SK-N-SH treated with all-trans-retinoic acid at 6 μM for 48 hours (cell line): ENCODE results near the gene CPSF4L.

Source experiments
- ARNTL ChIP-seq: fragments of 450-650 bp; formaldehyde crosslinking; IDR thresholded peaks from 2 replicates; pipeline ENCODE4 v1.5.0; 2020; ENCODE audit warnings: low read depth, mild to moderate bottlenecking, moderate library complexity, borderline replicate concordance
- CREB5 ChIP-seq: fragments of 250-450 bp; sonication (Bioruptor Pico); IDR thresholded peaks from 2 replicates; pipeline ENCODE4 v1.5.1; 2020; ENCODE audit warnings: low read depth, mild to moderate bottlenecking, moderate library complexity
- CSDC2 ChIP-seq: fragments of 250-450 bp; sonication (Bioruptor Pico); IDR thresholded peaks from 2 replicates; pipeline ENCODE4 v1.5.0; 2020; ENCODE audit warnings: mild to moderate bottlenecking, moderate library complexity
- CSRNP3 ChIP-seq: fragments of 250-450 bp; sonication (Bioruptor Pico); IDR thresholded peaks from 2 replicates; pipeline ENCODE4 v1.5.1; 2021; ENCODE audit warnings: mild to moderate bottlenecking, moderate library complexity
- GLIS3 ChIP-seq: fragments of 250-450 bp; sonication (Bioruptor Pico); IDR thresholded peaks from 2 replicates; pipeline ENCODE4 v1.5.0; 2020; ENCODE audit warnings: mild to moderate bottlenecking, moderate library complexity
- PATZ1 ChIP-seq: fragments of 250-450 bp; sonication (Bioruptor Pico); IDR thresholded peaks from 2 replicates; pipeline ENCODE4 v1.8.0; 2020; ENCODE audit warnings: mild to moderate bottlenecking, moderate library complexity, borderline replicate concordance
- POU6F1 ChIP-seq: fragments of 250-450 bp; sonication (Bioruptor Pico); IDR thresholded peaks from 2 replicates; pipeline ENCODE4 v1.8.0; 2021; ENCODE audit warnings: low read depth, mild to moderate bottlenecking, moderate library complexity, borderline replicate concordance
- PPARA ChIP-seq: fragments of 250-450 bp; sonication (Bioruptor Pico); IDR thresholded peaks from 2 replicates; pipeline ENCODE4 v1.5.0; 2020; ENCODE audit warnings: mild to moderate bottlenecking, borderline replicate concordance
- RARB ChIP-seq: fragments of 250-450 bp; sonication (Bioruptor Pico); IDR thresholded peaks from 2 replicates; pipeline ENCODE4 v1.8.0; 2021; ENCODE audit warnings: mild to moderate bottlenecking, moderate library complexity
- SNAI2 ChIP-seq: fragments of 250-450 bp; sonication (Bioruptor Pico); IDR thresholded peaks from 2 replicates; pipeline ENCODE4 v1.5.0; 2020; ENCODE audit warnings: mild to moderate bottlenecking, moderate library complexity
- TSHZ2 ChIP-seq: fragments of 250-450 bp; sonication (Bioruptor Pico); IDR thresholded peaks from 2 replicates; pipeline ENCODE4 v1.5.0; 2020; ENCODE audit warnings: mild to moderate bottlenecking, moderate library complexity
- ZC3H10 ChIP-seq: fragments of 250-450 bp; sonication (Bioruptor Pico); IDR thresholded peaks from 2 replicates; pipeline ENCODE4 v1.5.1; 2021; ENCODE audit warnings: mild to moderate bottlenecking, moderate library complexity
- ZFP3 ChIP-seq: fragments of 250-450 bp; sonication (Bioruptor Pico); IDR thresholded peaks from 2 replicates; pipeline ENCODE4 v1.5.0; 2020; ENCODE audit warnings: mild to moderate bottlenecking, moderate library complexity
- ZNF565 ChIP-seq: fragments of 450-650 bp; formaldehyde crosslinking; conservative IDR thresholded peaks from 2 replicates; pipeline ENCODE4 v1.5.0; 2020; ENCODE audit warnings: low read depth, mild to moderate bottlenecking, moderate library complexity

- TF ChIP-seq PATZ1 (CRISPR knock-in tag) (no peak), CREB5 (CRISPR knock-in tag) (no peak), ARNTL (no peak), PPARA (CRISPR knock-in tag) (no peak), ZFP3 (CRISPR knock-in tag) (no peak), ZC3H10 (CRISPR knock-in tag) (no peak), RARB (no peak), GLIS3 (CRISPR knock-in tag) (no peak), CSDC2 (CRISPR knock-in tag) (no peak), POU6F1 (CRISPR knock-in tag) (no peak), CSRNP3 (no peak), SNAI2 (CRISPR knock-in tag) (no peak), ZNF565 (CRISPR knock-in tag) (no peak), TSHZ2 (no peak)
These were observed 31.6 kb downstream of the CPSF4L start for GRCh38 chr17:73230088-73230487.
